CD4-positive, alpha-beta T cell treated with Interferon alpha-2 for 1 hour (primary cell): ENCODE results near the gene TXN.
"Not testable (repeated sequence)": the region's sequence is repeated elsewhere in the genome, so short reads cannot be mapped to it uniquely, and the experiment has no call there.

Experiments
- DNase-seq, 2 donors: peaks; one replicate each; pipeline ENCODE4 v3.0.0-alpha.2; 2020 to 2022

Gene TXN

GRCh38 chr9:110207071-110207641, 49.2 kb downstream of the TXN start:
- no peak for DNase-seq

GRCh38 chr9:110206389-110206788, 49.9 kb downstream of the TXN start:
- no peak for DNase-seq

- DNase-seq: not testable (repeated sequence)
Measured at GRCh38 chr9:110205612-110206011, 50.7 kb downstream of the TXN start.

- DNase-seq: no peak
Measured at GRCh38 chr9:110202232-110202631, 54.1 kb downstream of the TXN start.

- DNase-seq: no peak
Measured at GRCh38 chr9:110199643-110200042, 56.7 kb downstream of the TXN start.

- no peak for DNase-seq
Measured at GRCh38 chr9:110198357-110198756, 58.0 kb downstream of the TXN start.

GRCh38 chr9:110197330-110198187, 58.7 kb downstream of the TXN start:
- DNase-seq: no peak

GRCh38 chr9:110196084-110196499, 60.2 kb downstream of the TXN start:
- not testable (repeated sequence) for DNase-seq
